Activated gamma-delta T cell (primary cell): ENCODE data around the gene ACER3.
"Not testable (repeated sequence)": the region's sequence is repeated elsewhere in the genome, so short reads cannot be mapped to it uniquely, and the experiment has no call there.

Source experiments
- DNase-seq: peaks from one replicate; lab custom pipeline; 2025; lab: John Stamatoyannopoulos, UW

ACER3 gene

GRCh38 chr11:76836613-76837291 lies 24.0 kb upstream of the ACER3 start:
- no peak for DNase-seq

- no peak for DNase-seq
Observed at GRCh38 chr11:76837696-76838677, 22.7 kb upstream of the ACER3 start.

GRCh38 chr11:76838678-76839068 lies 22.0 kb upstream of the ACER3 start:
- no peak for DNase-seq

GRCh38 chr11:76839311-76839710 lies 21.4 kb upstream of the ACER3 start:
- no peak for DNase-seq

DNA sequence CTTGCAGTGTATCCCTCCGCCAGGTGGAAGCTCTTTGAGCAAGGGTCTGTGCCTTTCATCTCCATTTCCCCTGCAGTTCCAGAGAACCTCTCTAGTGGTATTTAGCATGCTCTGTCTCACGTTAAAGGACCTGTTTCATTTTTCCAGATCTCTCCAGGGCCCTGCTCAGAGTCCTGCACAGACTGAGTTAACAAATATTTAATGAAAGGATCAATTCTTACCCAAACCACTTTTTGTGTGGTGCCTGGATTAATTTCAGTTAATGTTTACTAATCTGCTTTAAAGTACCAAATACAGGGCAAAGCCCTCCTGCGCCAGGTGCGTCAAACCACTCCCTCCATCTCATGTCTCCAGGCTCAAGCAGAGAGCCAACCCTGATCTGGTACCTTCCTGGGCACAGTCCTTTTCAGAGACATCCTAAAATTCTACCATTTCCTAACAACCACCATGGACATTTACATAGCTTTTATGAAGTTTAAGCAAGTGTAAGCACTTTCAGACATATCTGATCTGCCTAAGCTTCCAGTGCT lies 18.7 kb upstream of the ACER3 start:
- DNase-seq: no peak

DNA sequence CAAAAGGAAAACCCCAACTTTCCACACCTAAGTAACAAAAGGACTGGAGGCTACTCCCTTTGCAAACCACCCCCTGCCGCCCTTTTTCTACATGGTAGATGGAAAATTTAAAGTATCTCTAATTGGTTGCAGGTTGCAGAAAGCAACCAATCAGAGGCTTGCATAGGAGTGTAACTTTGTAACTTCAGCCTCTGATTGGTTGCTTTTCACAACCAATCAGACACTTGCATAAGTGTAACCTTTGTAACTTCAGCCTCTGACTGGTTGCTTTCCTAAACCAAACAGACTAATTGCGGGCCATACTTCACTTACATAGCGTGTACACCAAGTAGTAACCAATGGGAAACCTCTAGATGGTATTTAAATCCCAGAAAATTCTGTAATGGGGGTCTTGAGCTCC lies 16.8 kb upstream of the ACER3 start:
- DNase-seq: no peak

DNA sequence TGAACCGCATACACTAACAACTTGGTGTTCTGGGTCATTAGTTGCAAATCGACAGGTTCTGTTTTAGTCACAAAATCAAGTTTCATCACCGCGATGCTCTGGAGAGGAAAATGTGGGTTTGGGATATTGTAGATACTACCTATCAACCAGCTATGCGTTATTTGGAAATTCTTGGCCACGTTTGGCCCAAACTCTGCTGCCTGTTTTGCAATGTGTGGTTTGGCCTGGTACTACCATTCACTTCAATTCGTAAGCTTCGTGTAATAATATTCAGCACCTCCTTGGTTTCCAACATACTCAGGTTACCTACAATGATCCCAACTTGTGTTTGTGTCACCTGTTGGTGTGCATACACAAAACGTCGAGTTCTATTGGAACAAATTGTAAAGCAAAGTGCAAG lies 16.2 kb upstream of the ACER3 start:
- no peak for DNase-seq

- DNase-seq: no peak
Observed at GRCh38 chr11:76845069-76845468, 15.6 kb upstream of the ACER3 start.

- DNase-seq: no peak
Observed at GRCh38 chr11:76846441-76846840, 14.3 kb upstream of the ACER3 start.

- no peak for DNase-seq
Observed at GRCh38 chr11:76849376-76849775, 11.3 kb upstream of the ACER3 start.

DNA sequence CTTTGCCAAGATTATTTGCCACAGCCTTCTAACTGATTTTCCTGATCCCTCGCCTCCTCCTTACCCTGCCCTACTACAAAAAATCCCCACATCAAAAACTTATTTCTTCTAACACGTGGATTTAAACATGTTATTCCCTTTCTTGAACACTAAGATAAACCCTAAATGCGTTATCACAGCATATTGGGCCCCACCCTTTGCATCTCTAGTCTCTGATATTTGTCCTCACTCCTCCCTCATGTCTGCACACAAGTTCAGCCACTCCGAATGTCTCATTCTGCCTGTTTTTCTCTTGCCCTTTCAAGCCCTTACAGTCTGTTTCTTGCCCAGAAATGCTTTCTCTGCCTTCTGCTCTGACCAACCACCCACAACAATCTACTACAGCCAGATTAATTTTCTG lies 10.6 kb upstream of the ACER3 start:
- DNase-seq: no peak

GRCh38 chr11:76850815-76851214 lies 9.9 kb upstream of the ACER3 start:
- no peak for DNase-seq

- DNase-seq: no peak
Observed at GRCh38 chr11:76854709-76855108, 6.0 kb upstream of the ACER3 start.

- DNase-seq: not testable (repeated sequence)
Observed at GRCh38 chr11:76855670-76856069, 5.0 kb upstream of the ACER3 start.

DNA sequence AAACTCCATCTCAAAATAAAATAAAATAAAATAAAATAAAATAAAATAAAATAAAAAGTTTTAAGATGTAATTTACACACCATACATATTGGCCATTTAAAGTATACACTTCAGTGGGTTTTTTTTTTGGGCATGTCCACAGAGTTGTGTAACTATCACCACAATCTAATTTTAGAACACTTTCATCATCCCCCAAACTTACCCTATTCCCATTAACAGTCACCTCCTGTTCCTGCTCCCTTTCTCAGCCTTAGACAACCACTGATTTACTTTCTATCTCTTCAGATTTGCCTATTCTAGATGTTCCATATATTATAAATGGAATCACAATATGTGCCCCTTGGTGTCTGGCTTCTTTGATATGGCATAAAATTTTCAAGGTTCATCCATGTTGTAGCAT lies 4.6 kb upstream of the ACER3 start:
- no peak for DNase-seq

DNA sequence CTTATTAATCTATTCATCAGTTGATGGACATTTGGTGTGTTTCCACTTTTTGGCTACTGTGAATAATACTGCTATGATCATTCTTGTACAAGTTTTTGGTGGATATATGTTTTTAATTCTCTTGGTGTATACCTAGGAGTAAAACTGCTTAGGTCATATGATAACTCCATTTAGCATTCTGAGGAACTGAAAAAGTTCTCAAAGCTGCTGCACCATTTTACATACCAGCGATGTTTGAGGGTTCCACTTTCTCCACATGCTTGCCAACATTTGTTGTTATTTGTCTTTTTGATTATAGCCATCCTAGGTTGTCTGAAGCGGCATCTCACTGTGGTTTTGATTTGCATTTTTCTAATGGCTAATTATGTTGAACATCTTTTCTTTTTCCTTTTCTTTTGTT lies 4.1 kb upstream of the ACER3 start:
- DNase-seq: no peak

GRCh38 chr11:76857781-76858410 lies 2.8 kb upstream of the ACER3 start:
- no peak for DNase-seq

DNA sequence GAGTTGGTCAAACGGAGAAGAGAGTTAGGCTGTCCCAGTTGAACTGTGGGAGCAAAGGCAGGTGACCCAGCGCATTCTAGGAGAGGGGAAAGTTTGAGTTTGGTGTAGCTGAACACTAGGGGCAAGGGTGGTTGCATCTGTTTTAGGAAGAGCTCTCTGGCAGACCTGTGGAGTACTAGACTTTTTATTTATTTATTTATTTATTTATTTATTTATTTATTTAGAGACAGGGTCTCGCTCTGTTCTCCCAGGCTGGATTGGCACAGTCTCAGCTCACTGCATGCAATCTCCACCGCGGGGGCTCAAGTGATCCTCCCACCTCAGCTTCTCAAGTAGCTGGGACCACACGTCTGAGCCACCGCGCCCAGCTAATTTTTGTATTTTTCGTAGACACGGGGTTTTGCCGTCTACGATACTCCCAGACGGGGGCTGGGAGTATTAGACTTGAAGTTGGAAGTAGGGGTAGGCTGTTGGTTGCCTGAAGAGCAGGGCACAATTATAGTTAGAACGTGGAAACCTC lies 950 bp upstream of the ACER3 start:
- no peak for DNase-seq

DNA sequence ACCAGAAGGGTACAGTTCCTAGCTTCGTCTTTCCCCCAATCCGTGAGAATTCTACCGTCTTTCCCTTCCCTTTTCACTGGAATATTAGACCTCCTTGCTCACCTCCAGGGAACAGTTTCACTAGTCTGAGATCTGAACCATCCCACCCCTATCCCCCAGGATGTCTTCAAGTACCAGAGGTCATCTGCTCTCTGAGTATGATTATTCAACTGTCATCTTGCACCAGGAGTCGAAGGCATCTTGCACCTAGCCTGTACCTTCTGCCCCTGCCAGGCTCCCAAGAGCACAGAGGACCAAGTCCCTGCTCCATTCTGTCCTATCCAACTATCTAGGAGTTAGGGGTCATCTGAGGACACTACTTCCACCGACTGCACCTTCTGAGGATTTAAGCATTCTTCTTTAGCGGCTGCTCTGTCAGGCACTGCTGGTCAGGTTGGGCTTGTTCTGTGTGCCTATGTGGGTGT lies 804 bp downstream of the ACER3 start:
- DNase-seq: no peak

- not testable (repeated sequence) for DNase-seq
Observed at GRCh38 chr11:76862794-76863193, 2.1 kb downstream of the ACER3 start.

DNA sequence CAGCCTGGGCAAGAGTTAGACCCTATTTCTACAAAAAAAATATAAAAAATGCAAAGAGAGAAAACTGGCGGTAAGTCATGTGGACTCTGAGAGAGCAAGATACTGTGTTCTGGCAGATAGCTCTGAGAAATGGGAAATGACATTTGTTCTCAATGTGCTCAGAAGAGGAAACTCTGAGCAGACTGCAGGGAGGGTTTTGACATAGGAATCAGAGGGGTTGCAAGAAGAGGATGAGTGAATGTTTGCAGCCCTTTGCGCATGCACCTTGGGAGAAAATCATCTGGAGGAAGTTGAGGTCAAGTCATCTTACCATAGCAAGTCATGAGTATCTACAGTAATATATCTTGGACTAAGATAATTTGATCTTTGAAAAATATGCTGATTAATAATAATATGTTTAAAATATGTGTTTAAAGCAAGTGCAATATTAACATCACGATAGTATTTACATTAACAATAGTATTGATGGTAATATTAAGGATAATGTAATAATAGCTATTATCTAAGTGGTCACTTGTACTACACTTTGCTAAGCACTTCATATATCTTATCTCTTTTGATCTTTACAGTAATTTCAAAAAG lies 2.6 kb downstream of the ACER3 start:
- DNase-seq: no peak
